ENCODE measurements around the gene THYN1.

GRCh38 chr11:134258577-134258976, 5.4 kb upstream of the THYN1 start:
- TF ChIP-seq POLR2A (IDR thresholded peaks at IDR 0.05; ENCODE audit: extremely low read depth, insufficient read length) (no peak), CTCF (IDR thresholded peaks at IDR 0.05; ENCODE audit: low read depth, low read length) (no peak), MAX (IDR thresholded peaks at IDR 0.05; ENCODE audit: low read depth, low read length) (no peak)

Data from NB4 (cell line).